ENCODE measurements around the gene CYTH1.

The CYTH1 gene

DNA sequence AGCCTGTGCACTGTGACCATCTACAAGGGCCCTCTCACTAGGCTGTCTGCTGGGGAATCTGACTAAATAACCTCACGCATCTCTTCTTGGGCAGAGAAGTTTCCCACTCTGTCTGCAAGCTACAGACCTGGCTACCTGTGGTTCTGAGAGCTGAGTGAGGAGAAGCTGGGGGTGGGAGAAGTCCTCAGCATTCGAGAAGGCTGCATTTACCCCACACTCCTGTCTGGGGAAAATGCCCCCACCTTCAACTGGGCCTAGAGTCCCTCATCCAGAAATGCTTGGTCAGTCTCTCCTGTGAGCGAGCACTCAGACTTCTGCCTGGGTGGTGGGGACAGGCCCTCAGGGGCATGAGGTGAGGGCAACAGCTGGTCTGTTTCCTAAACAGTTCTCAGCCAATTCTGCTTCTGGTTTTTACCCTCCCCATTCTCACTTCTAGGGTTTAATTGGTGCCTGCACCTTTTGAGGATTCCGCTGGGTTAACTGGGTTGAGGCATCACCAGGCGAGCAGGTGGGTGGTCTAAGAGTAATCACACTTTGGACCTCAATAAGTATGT is 98.6 kb downstream of the CYTH1 start:
- no peak for ATAC-seq (ENCODE audit: low read depth)
- H3K4me3 ChIP-seq (ENCODE audit: severe bottlenecking) = no peak overlapping the region
- no peaks in the 10 kb centered on the region for H3K27me3 ChIP-seq (ENCODE audit: insufficient read depth, poor library complexity, severe bottlenecking)
- H3K36me3 ChIP-seq (ENCODE audit: low read depth) = peaks cover 60% of the 10 kb centered on the region
- DNase-seq (ENCODE audit: low spot score) = no peak
- H3K27ac ChIP-seq (ENCODE audit: poor library complexity, severe bottlenecking) = peak overlapping the region; percentile 97
- TF ChIP-seq, protein P1, sequence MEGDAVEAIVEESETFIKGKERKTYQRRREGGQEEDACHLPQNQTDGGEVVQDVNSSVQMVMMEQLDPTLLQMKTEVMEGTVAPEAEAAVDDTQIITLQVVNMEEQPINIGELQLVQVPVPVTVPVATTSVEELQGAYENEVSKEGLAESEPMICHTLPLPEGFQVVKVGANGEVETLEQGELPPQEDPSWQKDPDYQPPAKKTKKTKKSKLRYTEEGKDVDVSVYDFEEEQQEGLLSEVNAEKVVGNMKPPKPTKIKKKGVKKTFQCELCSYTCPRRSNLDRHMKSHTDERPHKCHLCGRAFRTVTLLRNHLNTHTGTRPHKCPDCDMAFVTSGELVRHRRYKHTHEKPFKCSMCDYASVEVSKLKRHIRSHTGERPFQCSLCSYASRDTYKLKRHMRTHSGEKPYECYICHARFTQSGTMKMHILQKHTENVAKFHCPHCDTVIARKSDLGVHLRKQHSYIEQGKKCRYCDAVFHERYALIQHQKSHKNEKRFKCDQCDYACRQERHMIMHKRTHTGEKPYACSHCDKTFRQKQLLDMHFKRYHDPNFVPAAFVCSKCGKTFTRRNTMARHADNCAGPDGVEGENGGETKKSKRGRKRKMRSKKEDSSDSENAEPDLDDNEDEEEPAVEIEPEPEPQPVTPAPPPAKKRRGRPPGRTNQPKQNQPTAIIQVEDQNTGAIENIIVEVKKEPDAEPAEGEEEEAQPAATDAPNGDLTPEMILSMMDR (IDR thresholded peaks at IDR 0.05; ENCODE audit: poor library complexity, severe bottlenecking) = no peak
- H3K9me3 ChIP-seq (ENCODE audit: severe bottlenecking) = no peaks in the 10 kb centered on the region
- H3K4me1 ChIP-seq (ENCODE audit: insufficient read depth, poor library complexity, severe bottlenecking) = peaks cover 25% of the 10 kb centered on the region

GRCh38 chr17:78682363-78682762 is 99.7 kb downstream of the CYTH1 start:
- no peak for ATAC-seq (ENCODE audit: low read depth)
- peak overlapping the region; percentile 97 for H3K27ac ChIP-seq (ENCODE audit: poor library complexity, severe bottlenecking)

GRCh38 chr17:78680436-78680835 is 101.6 kb downstream of the CYTH1 start:
- peak overlapping the region; percentile 9 for H3K4me3 ChIP-seq (ENCODE audit: severe bottlenecking)
- peaks cover 25% of the 10 kb centered on the region for H3K4me1 ChIP-seq (ENCODE audit: insufficient read depth, poor library complexity, severe bottlenecking)
- ATAC-seq (ENCODE audit: low read depth) (peak; percentile 60), DNase-seq (ENCODE audit: low spot score) (no peak)
- TF ChIP-seq, protein P1 (IDR thresholded peaks at IDR 0.05; ENCODE audit: poor library complexity, severe bottlenecking) = no peak
- no peaks in the 10 kb centered on the region for H3K27me3 ChIP-seq (ENCODE audit: insufficient read depth, poor library complexity, severe bottlenecking)
- H3K9me3 ChIP-seq (ENCODE audit: severe bottlenecking) = no peaks in the 10 kb centered on the region
- H3K36me3 ChIP-seq (ENCODE audit: low read depth) = peaks cover 59% of the 10 kb centered on the region
- H3K27ac ChIP-seq (ENCODE audit: poor library complexity, severe bottlenecking) = peak overlapping the region; percentile 97

More at GRCh38 chr17:78682363-78682762, 99.7 kb downstream of the CYTH1 start:
- H3K4me1 ChIP-seq (ENCODE audit: insufficient read depth, poor library complexity, severe bottlenecking) = peaks cover 25% of the 10 kb centered on the region
- no peak for DNase-seq (ENCODE audit: low spot score)
- TF ChIP-seq, protein P1 (IDR thresholded peaks at IDR 0.05; ENCODE audit: poor library complexity, severe bottlenecking) = no peak
- no peaks in the 10 kb centered on the region for H3K27me3 ChIP-seq (ENCODE audit: insufficient read depth, poor library complexity, severe bottlenecking)
- no peaks in the 10 kb centered on the region for H3K9me3 ChIP-seq (ENCODE audit: severe bottlenecking)
- H3K36me3 ChIP-seq (ENCODE audit: low read depth) = peaks cover 60% of the 10 kb centered on the region
- no peak overlapping the region for H3K4me3 ChIP-seq (ENCODE audit: severe bottlenecking)

- H3K4me3 ChIP-seq (ENCODE audit: severe bottlenecking) = peak overlapping the region; percentile 9
- H3K27me3 ChIP-seq (ENCODE audit: insufficient read depth, poor library complexity, severe bottlenecking) = no peaks in the 10 kb centered on the region
- ATAC-seq (ENCODE audit: low read depth) (no peak), DNase-seq (ENCODE audit: low spot score) (no peak)
- H3K36me3 ChIP-seq (ENCODE audit: low read depth) = peaks cover 65% of the 10 kb centered on the region
- H3K27ac ChIP-seq (ENCODE audit: poor library complexity, severe bottlenecking) = peak overlapping the region; percentile 97
- H3K9me3 ChIP-seq (ENCODE audit: severe bottlenecking) = no peaks in the 10 kb centered on the region
- TF ChIP-seq, protein P1 (IDR thresholded peaks at IDR 0.05; ENCODE audit: poor library complexity, severe bottlenecking) = no peak
- peaks cover 25% of the 10 kb centered on the region for H3K4me1 ChIP-seq (ENCODE audit: insufficient read depth, poor library complexity, severe bottlenecking)
Observed at GRCh38 chr17:78679495-78680395, 102.3 kb downstream of the CYTH1 start.

Data from RWPE2 (cell line).